IMR-90 (cell line): ENCODE data around the gene DLL3. TPM values are rescaled to one million over a fixed set of nuclear protein-coding genes. Genes with fewer than 3 reads are reported as not detected.

ENCODE experiments used
- ATAC-seq: fragments of 200-7000 bp; cut with Tn5 transposase; 2 replicates; pipeline ENCODE4 v1.9.1; 2020; ENCODE audit warnings: low read depth, mild to moderate bottlenecking, moderate library complexity
- BruUV-seq: library from RNA; stranded (reverse); fragments of 400-500 nt; replicated peaks from 2 replicates; lab custom pipeline; 2021; lab: Mats Ljungman, UMichigan
- CTCF ChIA-PET: fragments of 300-600 bp; formaldehyde crosslinking; extraction: SDS; loops from one replicate; lab custom pipeline; 2021; ENCODE audit warnings: antibody characterized with exemption; lab: Yijun Ruan, JAX
- POLR2A ChIA-PET: fragments of 300-600 bp; sonication (Branson Sonifier 250); formaldehyde crosslinking; loops from one replicate; lab custom pipeline; 2022; ENCODE audit warnings: antibody characterized with exemption; ENCODE audit not compliant: unreplicated experiment; lab: Charles Lee
- DNase-seq: peaks from one replicate; pipeline ENCODE4 v3.0.0; 2013
- H2AFZ ChIP-seq: replicated peaks from 2 replicates; pipeline ENCODE3; 2013; ENCODE audit warnings: low read length, mild to moderate bottlenecking; ENCODE audit not compliant: poor library complexity
- H2AK5ac ChIP-seq: 2 replicates; pipeline ENCODE4 v1.6.1; 2013; ENCODE audit warnings: low read depth, low read length, inconsistent platforms
- H2AK9ac ChIP-seq: replicated peaks from 2 replicates; pipeline ENCODE3; 2013; ENCODE audit warnings: mild to moderate bottlenecking, low read depth, low read length, moderate library complexity; ENCODE audit not compliant: poor library complexity
- H2BK120ac ChIP-seq: 2 replicates; pipeline ENCODE4 v1.6.1; 2013; ENCODE audit warnings: low read depth, low read length, inconsistent platforms
- H2BK15ac ChIP-seq: 3 replicates; pipeline ENCODE4 v1.6.1; 2013; ENCODE audit warnings: low read depth, low read length, inconsistent platforms
- H2BK20ac ChIP-seq: 2 replicates; pipeline ENCODE4 v1.6.1; 2013; ENCODE audit warnings: low read depth, mild to moderate bottlenecking, inconsistent platforms, low read length, moderate library complexity
- H2BK5ac ChIP-seq: 2 replicates; pipeline ENCODE4 v1.6.1; 2013; ENCODE audit warnings: mild to moderate bottlenecking, low read depth, low read length, inconsistent platforms; ENCODE audit not compliant: poor library complexity, severe bottlenecking
- H3K14ac ChIP-seq: replicated peaks from 2 replicates; pipeline ENCODE4 v1.6.1; 2013; ENCODE audit warnings: low read depth, low read length, inconsistent platforms
- H3K18ac ChIP-seq: 2 replicates; pipeline ENCODE4 v1.6.1; 2013; ENCODE audit warnings: low read depth, low read length, control low read depth
- H3K23ac ChIP-seq: 2 replicates; pipeline ENCODE4 v1.6.1; 2013; ENCODE audit warnings: low read depth, low read length, inconsistent platforms
- H3K27ac ChIP-seq: 2 replicates; pipeline ENCODE4 v1.5.1; 2013; ENCODE audit warnings: mild to moderate bottlenecking, control low read depth, low read length; ENCODE audit not compliant: insufficient read depth
- H3K27me3 ChIP-seq: 2 replicates; pipeline ENCODE4 v1.6.1; 2013; ENCODE audit warnings: low read length; ENCODE audit not compliant: control insufficient read depth, insufficient read depth
- H3K36me3 ChIP-seq: 2 replicates; pipeline ENCODE4 v1.6.1; 2013; ENCODE audit warnings: low read length, mixed read lengths; ENCODE audit not compliant: control insufficient read depth, insufficient read depth
- H3K4ac ChIP-seq: 2 replicates; pipeline ENCODE4 v1.6.1; 2013; ENCODE audit warnings: low read depth, low read length, inconsistent platforms
- H3K4me1 ChIP-seq: 2 replicates; pipeline ENCODE4 v1.6.1; 2013; ENCODE audit warnings: low read length, mixed read lengths; ENCODE audit not compliant: control insufficient read depth, insufficient read depth
- H3K4me2 ChIP-seq: 2 replicates; pipeline ENCODE4 v1.6.1; 2013; ENCODE audit warnings: low read depth, mild to moderate bottlenecking, control low read depth, low read length, moderate library complexity
- H3K4me3 ChIP-seq: 2 replicates; pipeline ENCODE4 v1.5.1; 2013; ENCODE audit warnings: low read depth, mild to moderate bottlenecking, control low read depth, low read length, moderate library complexity; ENCODE audit not compliant: insufficient read depth
- H3K56ac ChIP-seq: 2 replicates; pipeline ENCODE4 v1.6.1; 2013; ENCODE audit warnings: low read length, inconsistent platforms; ENCODE audit not compliant: insufficient read depth; ENCODE audit errors: extremely low read depth
- H3K79me1 ChIP-seq, 2 experiments: 2 replicates each; pipeline ENCODE4 v1.6.1; 2013; ENCODE audit warnings: low read length in 2 of 2, inconsistent platforms in 1 of 2, low read depth in 1 of 2
- H3K9ac ChIP-seq: 2 replicates; pipeline ENCODE4 v1.6.1; 2013; ENCODE audit warnings: low read depth, low read length, control low read depth
- H3K9me1 ChIP-seq: 2 replicates; pipeline ENCODE4 v1.6.1; 2013; ENCODE audit warnings: low read length, inconsistent platforms; ENCODE audit not compliant: insufficient read depth
- H3K9me3 ChIP-seq: 2 replicates; pipeline ENCODE4 v1.6.1; 2013; ENCODE audit warnings: low read length; ENCODE audit not compliant: control insufficient read depth, insufficient read depth
- H4K20me1 ChIP-seq: 2 replicates; pipeline ENCODE4 v1.6.1; 2013; ENCODE audit warnings: low read length, inconsistent platforms; ENCODE audit not compliant: insufficient read depth
- H4K5ac ChIP-seq: 2 replicates; pipeline ENCODE4 v1.6.1; 2013; ENCODE audit warnings: mild to moderate bottlenecking, low read depth, low read length, control low read depth
- H4K8ac ChIP-seq, 2 experiments: 2 replicates each; pipeline ENCODE4 v1.6.1; 2013; ENCODE audit warnings: low read depth in 2 of 2, low read length in 2 of 2, control low read depth in 1 of 2, inconsistent platforms in 1 of 2
- H4K91ac ChIP-seq: 2 replicates; pipeline ENCODE4 v1.6.1; 2013; ENCODE audit warnings: low read depth, low read length, inconsistent platforms; ENCODE audit not compliant: insufficient read depth
- BHLHE40 ChIP-seq: fragments of 150-350 bp; IDR thresholded peaks from 2 replicates; pipeline ENCODE4 v1.6.1; 2016; ENCODE audit warnings: mild to moderate bottlenecking, low read depth, low read length
- POLR2A ChIP-seq: IDR thresholded peaks from 2 replicates; pipeline ENCODE4 v1.6.1; 2012; ENCODE audit warnings: mild to moderate bottlenecking, low read depth, low read length
- RCOR1 ChIP-seq: IDR thresholded peaks from 2 replicates; pipeline ENCODE4 v1.6.1; 2012; ENCODE audit warnings: mild to moderate bottlenecking, low read length, improper control_type of control experiment; ENCODE audit not compliant: insufficient replicate concordance
- RFX5 ChIP-seq: IDR thresholded peaks from 2 replicates; pipeline ENCODE4 v1.8.0; 2012; ENCODE audit warnings: low read depth, mild to moderate bottlenecking, low read length, moderate library complexity
- SMC3 ChIP-seq: fragments of 150-350 bp; IDR thresholded peaks from 2 replicates; pipeline ENCODE4 v1.6.1; 2016; ENCODE audit warnings: low read depth, mild to moderate bottlenecking, antibody characterized with exemption, low read length, moderate library complexity
- WGBS, 2 experiments: methylation state at CpG; one replicate each; pipeline versions ENCODE4 v1.1.5 to v1.1.7; 2013; ENCODE audit warnings: missing lambda C conversion rate in 2 of 2; ENCODE audit not compliant: insufficient read length in 1 of 2; ENCODE audit errors: extremely low coverage in 2 of 2; 5-methylcytosine and 5-hydroxymethylcytosine counted together
- dilution Hi-C: fragments of 300-500 bp; cut with HindIII; formaldehyde crosslinking; loops from one replicate; pipeline ENCODE4 v1.14.3; 2018; ENCODE audit warnings: low sequenced_read_pairs; ENCODE audit not compliant: unreplicated experiment
- in situ Hi-C: fragments of 300-500 bp; cut with MboI; formaldehyde crosslinking; loops from 3 replicates; pipeline ENCODE4 v1.14.3; 2019; ENCODE audit warnings: low sequenced_read_pairs, inconsistent platforms, mixed read lengths
- intact Hi-C: fragments of 100-400 bp; cut with micrococcal nuclease; formaldehyde crosslinking; loops from 2 replicates; pipeline ENCODE4 v1.10.0; 2022
- polyA plus RNA-seq, 3 experiments: library from polyadenylated mRNA; depleted of rRNA; stranded (reverse); fragments of >200 nt; gene quantifications; 2 replicates each; pipeline ENCODE4 v1.2.3, GENCODE V29; 2012; ENCODE audit warnings: low replicate concordance in 1 of 3
- total RNA-seq: library from RNA; depleted of rRNA; stranded (reverse); fragments of >200 nt; gene quantifications from 2 replicates; pipeline ENCODE4 v1.2.3, GENCODE V29; 2012

DLL3 gene
- total and polyA plus RNA-seq, 2 of the 4 experiments (the other 2 are of a cell fraction), result 0.36 to 1.3 TPM

GRCh38 chr19:39542206-39542605, 43.5 kb downstream of the DLL3 start:
- Histone ChIP-seq H3K9me3 (no peaks in the 10 kb centered on the region), H2BK5ac (no peak overlapping the region), H3K56ac (no peak overlapping the region), H2BK20ac (no peak overlapping the region), H3K14ac (no peak overlapping the region), H4K20me1 (peaks cover 3% of the 10 kb centered on the region; the same call in 1 of the 2 replicates), H4K91ac (no peak overlapping the region), H3K4me2 (no peak overlapping the region), H2AK5ac (no peak overlapping the region), H4K8ac (no peak overlapping the region), H2BK120ac (no peak overlapping the region), H3K23ac (no peak overlapping the region), H3K79me1 (peaks cover 0 to 20% of the 10 kb centered on the region in 2 experiments; a peak in 3 of 4 replicates), H3K4ac (no peak overlapping the region), H2BK15ac (no peak overlapping the region), H3K4me3 (no peak overlapping the region), H3K27ac (no peak overlapping the region), H2AFZ (no peak overlapping the region), H3K4me1 (no peaks in the 10 kb centered on the region), H3K36me3 (no peaks in the 10 kb centered on the region), H3K18ac (no peak overlapping the region), H3K9ac (no peak overlapping the region), H4K5ac (no peak overlapping the region), H2AK9ac (no peak overlapping the region), H3K9me1 (no peaks in the 10 kb centered on the region), H3K27me3 (peaks cover 1% of the 10 kb centered on the region; the same call in 1 of the 2 replicates)
- in situ Hi-C loops (loop anchor here (10.0 kb wide), 1 partner anchor 303 kb away; the partner anchor contains the start of gene FBL), intact Hi-C loops (loop anchor here (5.0 kb wide), 1 partner anchor 280 kb away; no protein-coding TSS in a partner anchor), dilution Hi-C loops (no loop called here)
- no TSS peak for BruUV-seq
- TF ChIP-seq POLR2A, result no peak
- TF ChIP-seq RFX5, result no peak
- no peak for TF ChIP-seq BHLHE40
- TF ChIP-seq RCOR1, result no peak
- TF ChIP-seq SMC3, result no peak
- ChIA-PET CTCF (interaction anchor here (0.6 to 1.7 kb wide), 2 partner anchors 9 to 103 kb away, joined by 3 to 4 read pairs; no protein-coding TSS in a partner anchor), POLR2A (no interaction called here)
- no CpG with 5 or more reads among the region's 2 CpGs for WGBS, 2 experiments
- ATAC-seq, result no peak
- no peak for DNase-seq
